ENCODE data around the gene SLC26A3.

SLC26A3 gene

DNA sequence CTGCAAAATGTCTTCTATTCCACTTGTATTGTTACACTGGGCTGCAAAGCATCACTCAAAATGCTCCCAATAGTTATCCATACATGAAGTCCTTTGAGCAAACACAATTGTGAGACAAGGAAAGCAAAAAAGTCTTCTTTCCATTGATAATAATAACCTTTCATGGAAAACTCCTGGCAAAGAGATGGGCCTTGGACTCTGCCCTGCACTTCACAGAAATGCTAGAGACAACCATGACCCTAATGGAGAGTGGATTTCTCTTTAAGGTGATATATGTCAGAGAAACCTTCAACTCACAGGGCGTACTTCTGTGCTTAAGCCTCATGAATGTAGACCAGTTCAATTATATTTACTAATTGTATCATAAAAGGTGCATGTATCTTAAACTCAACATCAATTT lies 19.4 kb downstream of the SLC26A3 start:
- no peak for DNase-seq (ENCODE audit: low read depth)
- TF ChIP-seq, protein P1, sequence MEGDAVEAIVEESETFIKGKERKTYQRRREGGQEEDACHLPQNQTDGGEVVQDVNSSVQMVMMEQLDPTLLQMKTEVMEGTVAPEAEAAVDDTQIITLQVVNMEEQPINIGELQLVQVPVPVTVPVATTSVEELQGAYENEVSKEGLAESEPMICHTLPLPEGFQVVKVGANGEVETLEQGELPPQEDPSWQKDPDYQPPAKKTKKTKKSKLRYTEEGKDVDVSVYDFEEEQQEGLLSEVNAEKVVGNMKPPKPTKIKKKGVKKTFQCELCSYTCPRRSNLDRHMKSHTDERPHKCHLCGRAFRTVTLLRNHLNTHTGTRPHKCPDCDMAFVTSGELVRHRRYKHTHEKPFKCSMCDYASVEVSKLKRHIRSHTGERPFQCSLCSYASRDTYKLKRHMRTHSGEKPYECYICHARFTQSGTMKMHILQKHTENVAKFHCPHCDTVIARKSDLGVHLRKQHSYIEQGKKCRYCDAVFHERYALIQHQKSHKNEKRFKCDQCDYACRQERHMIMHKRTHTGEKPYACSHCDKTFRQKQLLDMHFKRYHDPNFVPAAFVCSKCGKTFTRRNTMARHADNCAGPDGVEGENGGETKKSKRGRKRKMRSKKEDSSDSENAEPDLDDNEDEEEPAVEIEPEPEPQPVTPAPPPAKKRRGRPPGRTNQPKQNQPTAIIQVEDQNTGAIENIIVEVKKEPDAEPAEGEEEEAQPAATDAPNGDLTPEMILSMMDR (IDR thresholded peaks at IDR 0.05; ENCODE audit: low read length, missing control alignments) = no peak
- no peak overlapping the region for H3K4me3 ChIP-seq (replicated peaks; ENCODE audit: low read depth, low read length)

GRCh38 chr7:107782374-107782773 lies 20.6 kb downstream of the SLC26A3 start:
- H3K4me3 ChIP-seq (replicated peaks; ENCODE audit: low read depth, low read length) = no peak overlapping the region
- no peak for DNase-seq (ENCODE audit: low read depth)
- TF ChIP-seq, protein P1 (IDR thresholded peaks at IDR 0.05; ENCODE audit: low read length, missing control alignments) = no peak

GRCh38 chr7:107779647-107780099 lies 23.4 kb downstream of the SLC26A3 start:
- DNase-seq (ENCODE audit: low read depth) = no peak
- no peak overlapping the region for H3K4me3 ChIP-seq (replicated peaks; ENCODE audit: low read depth, low read length)
- TF ChIP-seq, protein P1 (IDR thresholded peaks at IDR 0.05; ENCODE audit: low read length, missing control alignments) = no peak

DNA sequence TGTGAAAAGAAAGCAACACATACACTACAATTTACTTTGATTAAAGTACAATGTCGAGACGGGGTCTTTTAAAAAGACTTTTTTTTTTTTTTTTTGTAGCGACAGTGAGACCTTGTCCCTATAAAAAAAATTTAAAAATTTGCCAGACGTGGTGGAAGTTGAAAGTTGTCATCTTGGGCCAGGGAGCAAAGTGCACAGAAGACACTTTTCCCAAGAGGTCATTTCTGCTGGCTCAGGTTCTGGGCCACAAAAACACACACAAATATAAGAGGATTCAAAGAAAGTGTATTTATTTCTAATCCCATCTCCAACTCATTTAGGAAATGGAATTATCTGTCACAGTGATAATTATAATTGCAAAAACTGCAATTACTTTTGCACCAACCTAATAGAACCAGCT lies 24.7 kb downstream of the SLC26A3 start:
- TF ChIP-seq, protein P1 (IDR thresholded peaks at IDR 0.05; ENCODE audit: low read length, missing control alignments) = no peak
- no peak for DNase-seq (ENCODE audit: low read depth)

GRCh38 chr7:107777702-107778101 lies 25.3 kb downstream of the SLC26A3 start:
- DNase-seq (ENCODE audit: low read depth) = no peak
- TF ChIP-seq, protein P1 (IDR thresholded peaks at IDR 0.05; ENCODE audit: low read length, missing control alignments) = no peak
- H3K4me3 ChIP-seq (replicated peaks; ENCODE audit: low read depth, low read length) = no peak overlapping the region

More for the DNA sequence above, 24.7 kb downstream of the SLC26A3 start:
- no peak overlapping the region for H3K4me3 ChIP-seq (replicated peaks; ENCODE audit: low read depth, low read length)

DNA sequence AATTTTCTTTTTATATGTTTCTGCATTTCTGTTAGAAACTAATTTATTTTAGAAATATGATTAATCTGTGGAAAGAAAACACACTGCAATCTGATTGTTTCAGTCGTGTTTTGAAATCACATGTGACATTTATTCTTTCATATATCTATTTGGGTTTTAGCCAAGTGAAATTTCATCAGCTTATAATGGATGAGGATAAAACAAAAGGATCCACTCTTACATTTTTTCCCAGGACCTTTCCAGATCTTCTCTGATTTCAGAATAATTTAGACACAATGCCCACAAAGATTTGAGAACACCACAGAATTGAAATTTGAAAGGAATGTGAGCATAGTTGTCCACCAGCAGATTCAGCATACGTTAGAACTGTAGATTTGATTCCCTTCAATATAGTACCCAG lies 30.0 kb downstream of the SLC26A3 start:
- peak; percentile 6 for DNase-seq (ENCODE audit: low read depth)
- TF ChIP-seq, protein P1 (IDR thresholded peaks at IDR 0.05; ENCODE audit: low read length, missing control alignments) = no peak
- H3K4me3 ChIP-seq (replicated peaks; ENCODE audit: low read depth, low read length) = no peak overlapping the region

GRCh38 chr7:107768263-107768662 lies 34.8 kb downstream of the SLC26A3 start:
- TF ChIP-seq, protein P1 (IDR thresholded peaks at IDR 0.05; ENCODE audit: low read length, missing control alignments) = no peak
- H3K4me3 ChIP-seq (replicated peaks; ENCODE audit: low read depth, low read length) = no peak overlapping the region
- no peak for DNase-seq (ENCODE audit: low read depth)

Measured in fibroblast of pulmonary artery (primary cell).